HCT116 (cell line): ENCODE measurements around the gene CDC42SE1. TPM values are rescaled to one million over a fixed set of nuclear protein-coding genes. Genes with fewer than 3 reads are reported as not detected.

Experiments
- ATAC-seq: fragments of 200-7000 bp; cut with Tn5 transposase; 2 replicates; pipeline ENCODE4 v1.9.1; 2020; ENCODE audit warnings: mild to moderate bottlenecking, moderate library complexity
- BruUV-seq: library from RNA; stranded (reverse); fragments of 400-500 nt; replicated peaks from 2 replicates; lab custom pipeline; 2021; lab: Mats Ljungman, UMichigan
- CTCF ChIA-PET: fragments of 300-600 bp; sonication (Branson Sonifier 250); formaldehyde crosslinking; loops from one replicate; lab custom pipeline; 2021; ENCODE audit warnings: antibody characterized with exemption; lab: Charles Lee
- POLR2A ChIA-PET: fragments of 300-600, 350-600 bp; sonication (Branson Sonifier 250); formaldehyde crosslinking; loops from one replicate; lab custom pipeline; 2021; ENCODE audit warnings: antibody characterized with exemption; lab: Charles Lee
- RAD21 ChIA-PET, 2 experiments: fragments of 300-600 bp; sonication (Branson Sonifier 250); formaldehyde crosslinking; loops; one replicate each; lab custom pipeline; 2023; ENCODE audit warnings: low total read pairs in 2 of 2; ENCODE audit not compliant: uncharacterized antibody in 2 of 2, unreplicated experiment in 2 of 2, low non-redundant PET in 1 of 2; lab: Charles Lee
- DNase-seq: peaks from one replicate; pipeline ENCODE4 v3.0.0-alpha.2; 2010; ENCODE audit warnings: low read depth, low spot score
- H2AFZ ChIP-seq: fragments of 200-600 bp; shearing (Covaris generic), sonication (generic); 2 replicates; pipeline ENCODE4 v1.6.1; 2017; ENCODE audit warnings: low read depth, mixed run types, mixed read lengths, antibody characterized with exemption, low read length; ENCODE audit not compliant: poor library complexity, severe bottlenecking
- H3K27ac ChIP-seq: 2 replicates; pipeline ENCODE4 v1.5.1; 2012; ENCODE audit warnings: low read depth, low read length
- H3K27me3 ChIP-seq: fragments of 200-600 bp; sonication (generic); 2 replicates; pipeline ENCODE4 v1.6.1; 2016; ENCODE audit warnings: mixed run types, low read length, mixed read lengths; ENCODE audit not compliant: insufficient read depth
- H3K36me3 ChIP-seq, 2 experiments: fragments of 200-500 bp in 1 of 2; fragments of 200-600 bp in 1 of 2; sonication (Bioruptor generic) in 1 of 2; sonication (generic) in 1 of 2; 2 replicates each; pipeline versions ENCODE4 v1.5.1 to v1.6.1; 2014 to 2016; ENCODE audit warnings: low read length in 2 of 2, inconsistent platforms in 1 of 2, mixed read lengths in 1 of 2, mixed run types in 1 of 2; ENCODE audit not compliant: insufficient read depth in 2 of 2, control insufficient read depth in 1 of 2
- H3K4me1 ChIP-seq, 2 experiments: fragments of 200-600 bp in 1 of 2; sonication (generic) in 1 of 2; 2 replicates each; pipeline versions ENCODE4 v1.5.1 to v1.6.1; 2012 to 2017; ENCODE audit warnings: low read length in 2 of 2, inconsistent platforms in 1 of 2, mild to moderate bottlenecking in 1 of 2, mixed read lengths in 1 of 2, mixed run types in 1 of 2, moderate library complexity in 1 of 2; ENCODE audit not compliant: insufficient read depth in 2 of 2, control insufficient read depth in 1 of 2
- H3K4me2 ChIP-seq: fragments of 200-600 bp; sonication (generic); 2 replicates; pipeline ENCODE4 v1.6.1; 2017; ENCODE audit warnings: mixed run types, low read length, mixed read lengths
- H3K4me3 ChIP-seq, 2 experiments: fragments of 200-600 bp in 1 of 2; sonication (generic) in 1 of 2; replicated peaks in 1 of 2; 2 replicates each; pipeline ENCODE4 v1.5.1; 2011 to 2016; ENCODE audit warnings: low read length in 2 of 2, control low read depth in 1 of 2, low read depth in 1 of 2, mild to moderate bottlenecking in 1 of 2, mixed read lengths in 1 of 2, mixed run types in 1 of 2
- H3K79me2 ChIP-seq: fragments of 200-600 bp; sonication (generic); 2 replicates; pipeline ENCODE4 v1.6.1; 2017; ENCODE audit warnings: mild to moderate bottlenecking, mixed run types, low read length, moderate library complexity, mixed read lengths; ENCODE audit not compliant: insufficient read depth
- H3K9ac ChIP-seq: fragments of 200-600 bp; sonication (generic); 2 replicates; pipeline ENCODE4 v1.6.1; 2016; ENCODE audit warnings: low read length, mixed read lengths
- H3K9me2 ChIP-seq: fragments of 200-600 bp; sonication (generic), shearing (Covaris generic); 2 replicates; pipeline ENCODE4 v1.6.1; 2017; ENCODE audit warnings: mixed run types, mild to moderate bottlenecking, moderate library complexity; ENCODE audit not compliant: insufficient read depth
- H3K9me3 ChIP-seq, 2 experiments: fragments of 200-500 bp in 1 of 2; fragments of 200-600 bp in 1 of 2; sonication (Bioruptor generic) in 1 of 2; sonication (generic) in 1 of 2; 2 replicates each; pipeline ENCODE4 v1.6.1; 2014 to 2017; ENCODE audit warnings: low read length in 2 of 2, mixed read lengths in 2 of 2, inconsistent platforms in 1 of 2, low read depth in 1 of 2, mild to moderate bottlenecking in 1 of 2, mixed run types in 1 of 2, moderate library complexity in 1 of 2; ENCODE audit not compliant: control insufficient read depth in 1 of 2, insufficient read depth in 1 of 2
- H4K20me1 ChIP-seq: fragments of 200-600 bp; sonication (generic), shearing (Covaris generic); 2 replicates; pipeline ENCODE4 v1.6.1; 2017; ENCODE audit warnings: mixed run types, mild to moderate bottlenecking, moderate library complexity; ENCODE audit not compliant: insufficient read depth
- ATF3 ChIP-seq: IDR thresholded peaks from 2 replicates; pipeline ENCODE4 v1.6.1; 2012
- CTCF ChIP-seq, 3 experiments: fragments of 200-600 bp in 1 of 3; sonication (generic) in 1 of 3; IDR thresholded peaks in 2 of 3; conservative IDR thresholded peaks in 1 of 3; 2 replicates each; pipeline ENCODE4 v1.5.1; 2012 to 2017; ENCODE audit warnings: low read depth in 2 of 3, low read length in 2 of 3, antibody characterized with exemption in 1 of 3, borderline replicate concordance in 1 of 3, control low read depth in 1 of 3, mild to moderate bottlenecking in 1 of 3, mixed read lengths in 1 of 3, mixed run types in 1 of 3, moderate library complexity in 1 of 3; ENCODE audit not compliant: insufficient read depth in 1 of 3
- EGR1 ChIP-seq: IDR thresholded peaks from 2 replicates; pipeline ENCODE4 v1.6.1; 2012; ENCODE audit warnings: low read depth
- ELF1 ChIP-seq: IDR thresholded peaks from 2 replicates; pipeline ENCODE4 v1.6.1; 2012; ENCODE audit warnings: low read depth, borderline replicate concordance
- EZH2 ChIP-seq: fragments of 200-600 bp; sonication (generic); IDR thresholded peaks from 2 replicates; pipeline ENCODE4 v1.6.1; 2017; ENCODE audit warnings: antibody characterized with exemption, mixed run types
- JUND ChIP-seq: IDR thresholded peaks from 2 replicates; pipeline ENCODE4 v1.6.1; 2012
- MAX ChIP-seq: IDR thresholded peaks from 2 replicates; pipeline ENCODE4 v1.6.1; 2012
- POLR2AphosphoS5 ChIP-seq: IDR thresholded peaks from 2 replicates; pipeline ENCODE4 v1.6.1; 2011; ENCODE audit warnings: mild to moderate bottlenecking, low read depth, low read length, moderate library complexity
- RAD21 ChIP-seq: IDR thresholded peaks from 2 replicates; pipeline ENCODE4 v1.6.1; 2012; ENCODE audit warnings: low read depth, mild to moderate bottlenecking
- SP1 ChIP-seq: IDR thresholded peaks from 2 replicates; pipeline ENCODE4 v1.6.1; 2012; ENCODE audit warnings: low read depth
- YY1 ChIP-seq: IDR thresholded peaks from 2 replicates; pipeline ENCODE4 v1.6.1; 2011; ENCODE audit warnings: low read length, low read depth, moderate library complexity, mild to moderate bottlenecking; ENCODE audit not compliant: insufficient replicate concordance; ENCODE audit errors: extremely low read depth
- ZFX ChIP-seq: fragments of 450-650 bp; IDR thresholded peaks from 2 replicates; pipeline ENCODE4 v1.6.1; 2017
- intact Hi-C: fragments of 100-400 bp; cut with micrococcal nuclease; formaldehyde crosslinking; loops from 2 replicates; pipeline ENCODE4 v1.10.0; 2022
- total RNA-seq: library from RNA; stranded (reverse); gene quantifications from one replicate; pipeline ENCODE4 v1.2.1, GENCODE V29; 2021; ENCODE audit not compliant: unreplicated experiment

CDC42SE1 gene
- total RNA-seq, 1 experiment from 2014 or later = 50.5 TPM

GRCh38 chr1:151072224-151072623, 12.8 kb upstream of the CDC42SE1 start:
- H4K20me1 ChIP-seq = no peaks in the 10 kb centered on the region
- H3K27me3 ChIP-seq = no peaks in the 10 kb centered on the region
- H3K27ac ChIP-seq = peak overlapping the region; percentile 98
- peak overlapping the region; percentile 86 for H3K4me2 ChIP-seq
- ATAC-seq (no peak), DNase-seq (no peak)
- TF ChIP-seq CTCF (IDR thresholded peaks at IDR 0.05 in 2 of 3, conservative IDR thresholded peaks at IDR 0.05 in 1 of 3; ENCODE audit: borderline replicate concordance in 1 of 3, insufficient read depth in 1 of 3, low read depth in 2 of 3, low read length in 2 of 3) (peak; percentile 21 to 28 (median 27); a peak in 3 of 6 replicates), RAD21 (no peak)
- ChIA-PET POLR2A (interaction anchor here (1.5 kb wide), 1 partner anchor 28 kb away, joined by 4 read pairs; no protein-coding TSS in a partner anchor), RAD21 (no interaction called here), CTCF (interaction anchor here (1.6 to 2.2 kb wide), 3 partner anchors 11 to 180 kb away, joined by 4 to 17 read pairs (median 11); no protein-coding TSS in a partner anchor)
- H2AFZ ChIP-seq = no peak overlapping the region
- no peak overlapping the region for H3K9ac ChIP-seq
- peaks cover 22 to 32% of the 10 kb centered on the region in 2 experiments for H3K4me1 ChIP-seq
- no peaks in the 10 kb centered on the region; the same call in 1 of the 2 replicates for H3K79me2 ChIP-seq
- no TSS peak for BruUV-seq
- no peaks in the 10 kb centered on the region for H3K9me2 ChIP-seq
- intact Hi-C loops = no loop called here
- peak overlapping the region in 1 of 2 experiments; percentile 78; a peak in 1 of 4 replicates for H3K4me3 ChIP-seq
- H3K9me3 ChIP-seq = no peaks in the 10 kb centered on the region
- no peaks in the 10 kb centered on the region for H3K36me3 ChIP-seq

- Histone ChIP-seq H2AFZ (peak within 1 kb of the TSS; percentile 10), H3K9me3 (no peaks in the 10 kb centered on the region), H3K4me3 (peak within 1 kb of the TSS; percentile 74 to 78), H3K9me2 (no peaks in the 10 kb centered on the region), H3K36me3 (no peaks in the 10 kb centered on the region), H3K4me2 (peak within 1 kb of the TSS; percentile 86), H3K79me2 (no peaks in the 10 kb centered on the region; the same call in 1 of the 2 replicates), H3K4me1 (peaks cover 22 to 32% of the 10 kb centered on the region in 2 experiments), H3K27me3 (no peaks in the 10 kb centered on the region), H4K20me1 (no peaks in the 10 kb centered on the region), H3K27ac (peak within 1 kb of the TSS; percentile 98), H3K9ac (peak within 1 kb of the TSS; percentile 88)
- ATAC-seq (peak; percentile 90), DNase-seq (peak; percentile 91)
- RAD21 ChIA-PET = interaction anchor here (0.7 to 0.9 kb wide), 2 partner anchors 43 to 84 kb away, joined by 3 read pairs; no protein-coding TSS in a partner anchor
- intact Hi-C loops = loop anchor here (1.0 kb wide), 1 partner anchor 86 kb away; the partner anchor contains the start of gene TNFAIP8L2
- CTCF ChIA-PET = interaction anchor here (0.7 to 2.2 kb wide), 6 partner anchors 8 to 181 kb away, joined by 3 to 17 read pairs (median 4); no protein-coding TSS in a partner anchor
- POLR2A ChIA-PET = interaction anchor here (0.5 to 1.5 kb wide), 6 partner anchors 8 to 452 kb away, joined by 3 to 5 read pairs (median 4); partner anchors contain the start of gene CDC42SE1
- BruUV-seq = no TSS peak
- no peak for TF ChIP-seq ATF3
- TF ChIP-seq YY1 = peak; percentile 93
- no peak for TF ChIP-seq EZH2
- peak; percentile 44 for TF ChIP-seq SP1
- TF ChIP-seq JUND = peak; percentile 52
- TF ChIP-seq ZFX = peak; percentile 47; the same call in 1 of the 2 replicates
- peak; percentile 71 for TF ChIP-seq EGR1
- peak; percentile 62 for TF ChIP-seq RAD21
- TF ChIP-seq ELF1 = peak; percentile 97
- peak; percentile 97; the same call in 1 of the 2 replicates for TF ChIP-seq POLR2AphosphoS5
- TF ChIP-seq MAX = peak; percentile 86
Measured at GRCh38 chr1:151070474-151071276, 11.3 kb upstream of the CDC42SE1 start, which contains the start of gene GABPB2. GABPB2 (plus strand) TSS chr1:151070761; CDS start chr1:151088190, 17,429 bp downstream.
